Right ventricle myocardium superior (tissue), 1 donor: ENCODE results near the gene SYNE1. TPM values are rescaled to one million over a fixed set of nuclear protein-coding genes. Genes with fewer than 3 reads are reported as not detected.
"Not testable (repeated sequence)": the region's sequence is repeated elsewhere in the genome, so short reads cannot be mapped to it uniquely, and the experiment has no call there.

Source experiments
- ATAC-seq: fragments of 200-7000 bp; cut with Tn5 transposase; one replicate; pipeline ENCODE4 v1.9.1; 2020; ENCODE audit warnings: mild to moderate bottlenecking; ENCODE audit not compliant: poor library complexity
- DNase-seq: peaks from one replicate; pipeline ENCODE4 v3.0.0-alpha.2; 2020
- intact Hi-C: fragments of 100-400 bp; cut with DNase I; formaldehyde crosslinking; loops from one replicate; pipeline ENCODE4 v1.11.2; 2022
- total RNA-seq: library from RNA; stranded (reverse); fragmentation: NEBNext Ultra II Directional; extraction: Animal tissue kit (Norgen Biotek cat#: 25700); gene quantifications from one replicate; pipeline ENCODE4 v1.2.1, GENCODE V29; 2021
- donor health status: DM: no; HTN: yes; CAD: no; lungs with severe emphysema.

Gene SYNE1
- total RNA-seq, 1 donor from 2014 or later, result 80.1 TPM

DNA sequence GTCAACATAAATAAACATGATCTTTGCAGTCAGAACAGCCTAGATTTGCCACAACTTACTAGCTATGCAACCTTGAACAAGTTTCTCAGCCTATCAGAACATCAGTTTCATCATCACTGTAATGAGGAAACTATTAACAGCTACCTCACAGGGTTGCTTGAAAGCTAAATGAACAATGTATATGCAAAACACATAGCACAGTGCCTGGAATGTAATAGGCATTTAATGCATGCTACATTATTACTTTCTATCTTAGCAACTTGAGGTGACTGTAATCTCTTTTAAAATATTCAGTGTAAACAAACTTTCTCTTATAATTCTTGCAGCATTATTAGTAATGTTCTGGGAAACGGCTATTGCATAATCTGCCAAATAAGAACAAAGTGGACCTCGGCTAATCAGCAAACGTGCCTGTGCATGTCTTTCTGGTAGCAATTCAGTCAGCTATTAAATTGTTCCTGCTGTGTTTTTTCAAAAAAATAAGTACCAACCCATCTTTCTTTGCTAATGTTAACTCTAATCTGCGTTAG, 61.5 kb downstream of the SYNE1 start:
- DNase-seq (no peak), ATAC-seq (peak; percentile 72)
- intact Hi-C loops, result no loop called here

GRCh38 chr6:152575161-152575560, 62.0 kb downstream of the SYNE1 start:
- intact Hi-C loops, result no loop called here
- DNase-seq (no peak), ATAC-seq (no peak)

DNA sequence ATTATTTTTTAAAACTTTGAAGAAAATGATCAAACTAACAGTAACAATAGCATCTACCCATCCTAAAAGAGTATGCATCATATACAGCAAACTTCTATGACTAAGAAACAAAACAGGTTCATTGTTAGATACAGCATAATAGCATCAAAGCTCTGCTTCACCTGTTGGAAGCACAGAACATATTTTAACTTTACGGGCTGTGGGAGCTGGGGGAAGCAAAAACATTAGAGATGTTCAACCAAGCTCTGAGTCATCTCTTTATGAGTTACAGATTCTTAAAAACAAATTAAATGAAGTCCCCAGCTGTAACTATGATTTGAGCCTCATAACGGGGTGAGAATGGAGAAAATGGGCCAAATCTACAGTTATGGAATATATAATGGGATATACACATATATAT, 63.4 kb downstream of the SYNE1 start:
- DNase-seq, result no peak
- intact Hi-C loops, result no loop called here

GRCh38 chr6:152572338-152573088, 64.6 kb downstream of the SYNE1 start:
- no peak for DNase-seq
- no peak for ATAC-seq
- intact Hi-C loops, result no loop called here

More for the DNA sequence above, 63.4 kb downstream of the SYNE1 start:
- ATAC-seq, result no peak

GRCh38 chr6:152571943-152572337, 65.2 kb downstream of the SYNE1 start:
- intact Hi-C loops, result no loop called here
- no peak for DNase-seq
- no peak for ATAC-seq

DNA sequence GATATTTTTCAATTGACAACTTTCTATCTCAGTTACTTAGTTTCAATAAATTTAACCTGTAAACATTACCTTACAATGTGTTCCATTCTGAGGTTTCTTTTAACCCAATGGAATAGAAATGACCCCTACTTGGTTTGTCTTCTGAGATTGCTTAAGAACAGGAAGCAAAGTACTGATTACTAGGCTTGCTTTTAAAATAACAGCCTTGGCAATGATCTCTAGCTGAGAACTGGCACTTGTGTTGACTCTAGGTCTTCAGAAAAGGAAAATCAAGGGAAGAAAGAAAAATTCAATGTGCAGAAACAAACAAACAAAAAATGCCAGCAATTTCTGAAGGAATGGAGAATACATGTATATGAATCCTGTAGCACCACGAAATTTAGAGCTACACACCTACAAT, 66.1 kb downstream of the SYNE1 start:
- ATAC-seq, result no peak

DNA sequence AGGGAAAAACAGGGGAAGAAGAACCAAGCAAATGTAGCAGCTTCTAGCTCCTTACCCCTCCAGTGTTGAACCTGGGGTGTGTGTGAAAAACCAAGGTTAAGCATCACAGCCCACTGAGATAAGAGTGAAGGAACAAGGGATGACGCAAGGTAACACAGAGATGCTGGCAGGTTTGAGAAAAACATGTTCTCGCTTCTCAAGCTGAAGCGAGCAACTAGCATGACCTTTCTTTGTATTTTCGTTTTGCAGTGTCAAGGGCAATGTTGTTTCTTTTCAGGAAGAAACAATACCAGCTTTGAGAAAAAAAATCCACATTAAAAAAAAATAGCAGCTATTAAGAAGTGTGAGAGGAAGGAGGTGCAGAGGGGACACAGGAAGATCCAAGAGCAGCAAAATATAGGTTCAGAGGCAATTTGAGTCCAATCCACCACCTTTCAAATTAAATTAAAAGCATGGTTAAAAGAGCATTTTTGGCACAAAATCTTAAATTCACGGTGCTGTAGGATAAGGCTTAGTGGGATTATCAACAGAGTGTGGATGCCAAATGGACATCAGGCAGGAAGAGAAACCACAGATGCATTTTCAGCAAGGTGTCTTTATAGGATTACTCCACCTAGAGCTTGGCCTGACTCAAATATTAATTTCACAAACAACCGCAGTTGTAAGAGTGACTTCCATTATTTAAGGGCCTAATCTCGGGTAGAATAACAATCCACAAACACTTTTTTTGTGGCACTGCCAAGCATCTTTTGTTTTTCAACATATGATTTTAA, 70.9 kb downstream of the SYNE1 start:
- intact Hi-C loops, result no loop called here
- DNase-seq (no peak), ATAC-seq (no peak)

More for the DNA sequence above, 66.1 kb downstream of the SYNE1 start:
- intact Hi-C loops, result no loop called here
- no peak for DNase-seq

- DNase-seq (no peak), ATAC-seq (no peak)
- intact Hi-C loops, result no loop called here
These were observed 74.0 kb downstream of the SYNE1 start for GRCh38 chr6:152563177-152563576.

- DNase-seq, ATAC-seq: not testable (repeated sequence)
- intact Hi-C loops, result loop anchor here (10.0 kb wide), 1 partner anchor 396 kb away; no protein-coding TSS in a partner anchor
These were observed 78.4 kb downstream of the SYNE1 start for GRCh38 chr6:152558798-152559197.

GRCh38 chr6:152557502-152557901, 79.7 kb downstream of the SYNE1 start:
- ATAC-seq (no peak), DNase-seq (no peak)
- intact Hi-C loops, result loop anchor here (10.0 kb wide), 1 partner anchor 397 kb away; no protein-coding TSS in a partner anchor

- ATAC-seq, result no peak
- no peak for DNase-seq
- intact Hi-C loops, result loop anchor here (10.0 kb wide), 1 partner anchor 400 kb away; no protein-coding TSS in a partner anchor
These were observed 82.3 kb downstream of the SYNE1 start for GRCh38 chr6:152554851-152555250.

DNA sequence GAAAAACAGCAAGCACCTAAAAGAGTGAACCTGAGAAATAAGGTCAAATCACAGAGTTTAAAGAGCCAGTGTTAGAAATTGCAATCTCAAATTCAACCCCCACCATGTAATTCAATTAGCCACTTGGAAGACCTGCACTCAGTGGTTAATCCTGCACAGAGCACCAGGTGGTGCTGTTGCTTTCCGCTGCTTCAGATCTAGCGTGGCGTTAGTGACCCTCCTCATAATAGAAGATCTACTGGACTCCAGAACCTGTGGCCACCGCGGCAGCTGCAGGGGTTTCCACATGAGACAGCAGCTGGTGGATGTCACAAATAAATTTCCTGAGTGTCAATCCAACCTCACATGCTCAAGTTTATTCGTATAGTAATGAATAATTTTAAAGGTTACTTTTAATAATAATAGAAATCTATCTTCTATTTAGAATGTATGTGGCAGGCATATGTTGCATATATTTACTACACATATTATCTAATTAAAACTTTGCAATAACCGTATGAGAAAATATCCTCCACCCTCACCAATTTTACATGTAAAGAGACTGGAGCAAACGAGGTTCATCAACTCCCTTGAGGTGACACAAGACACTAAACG, 84.4 kb downstream of the SYNE1 start:
- ATAC-seq, result peak; percentile 89

GRCh38 chr6:152543519-152543918, 93.6 kb downstream of the SYNE1 start:
- intact Hi-C loops, result no loop called here
- DNase-seq (no peak), ATAC-seq (no peak)

More for the DNA sequence above, 84.4 kb downstream of the SYNE1 start:
- intact Hi-C loops, result loop anchor here (2.0 to 10.0 kb wide), 2 partner anchors 90 to 402 kb away; no protein-coding TSS in a partner anchor
- DNase-seq, result peak; percentile 73

GRCh38 chr6:152540381-152540780, 96.8 kb downstream of the SYNE1 start:
- intact Hi-C loops, result no loop called here
- no peak for DNase-seq
- no peak for ATAC-seq

DNA sequence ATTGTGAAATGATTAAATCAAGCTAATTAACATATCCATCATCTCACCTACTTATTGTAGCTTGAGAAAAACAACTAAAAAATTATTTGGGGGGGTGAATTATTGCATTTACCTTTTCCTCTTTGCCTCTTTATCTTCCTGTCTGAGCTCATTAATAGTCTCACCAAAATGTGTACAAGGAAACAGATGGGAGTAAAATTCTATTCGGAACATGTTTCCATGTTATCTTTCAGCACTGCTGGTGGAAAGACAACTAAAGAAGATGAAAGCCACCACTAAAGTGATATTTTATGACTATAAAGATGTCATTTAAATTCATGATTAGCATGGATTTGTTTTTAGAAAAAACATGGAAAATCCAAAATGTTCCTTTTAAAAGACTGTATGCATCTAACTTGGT, 102.6 kb downstream of the SYNE1 start:
- intact Hi-C loops, result no loop called here
- ATAC-seq, result no peak
- no peak for DNase-seq

- ATAC-seq (no peak), DNase-seq (no peak)
- intact Hi-C loops, result no loop called here
These were observed 104.4 kb downstream of the SYNE1 start for GRCh38 chr6:152532556-152533422.

DNA sequence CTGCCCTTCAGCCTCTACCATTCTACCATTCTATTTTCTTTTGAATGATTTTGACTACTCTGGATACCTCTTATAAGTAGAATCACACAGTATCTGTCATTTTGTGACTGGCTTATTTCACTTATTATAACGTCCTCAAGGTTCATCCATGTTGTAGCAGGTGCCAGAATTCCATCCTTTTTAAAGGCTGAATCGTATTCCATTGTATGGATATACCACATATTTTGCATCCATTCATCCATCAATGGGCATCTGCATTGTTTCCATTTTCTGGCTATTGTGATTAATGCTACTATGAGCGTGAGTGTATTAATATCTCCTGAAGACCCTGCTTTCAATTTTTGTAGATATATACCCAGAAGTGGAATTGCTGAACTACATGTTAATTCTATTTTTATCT, 105.5 kb downstream of the SYNE1 start:
- no peak for ATAC-seq

GRCh38 chr6:152529369-152529768, 107.8 kb downstream of the SYNE1 start:
- DNase-seq (no peak), ATAC-seq (no peak)

More for the DNA sequence above, 105.5 kb downstream of the SYNE1 start:
- intact Hi-C loops, result no loop called here
- no peak for DNase-seq

More at GRCh38 chr6:152529369-152529768, 107.8 kb downstream of the SYNE1 start:
- intact Hi-C loops, result no loop called here
